ENCODE data around the gene POLR3GL. TPM values are rescaled to one million over a fixed set of nuclear protein-coding genes. Genes with fewer than 3 reads are reported as not detected.
A peak's percentile ranks its signal among the peaks of the same experiment; 100 is the strongest.

Gene POLR3GL
- total RNA-seq, 3 donors from 2014 or later: 18.0 to 32.8 (median 18.1) TPM

GRCh38 chr1:145982010-145982723 is 17.7 kb downstream of the POLR3GL start:
- TF ChIP-seq POLR2AphosphoS5 (IDR thresholded peaks at IDR 0.05) (peak in 1 of 3 donors; percentile 60), POLR2A (IDR thresholded peaks at IDR 0.05) (no peak), CTCF (IDR thresholded peaks at IDR 0.05) (no peak)
- peaks cover 22 to 34% of the 10 kb centered on the region in 2 donors for H3K4me1 ChIP-seq
- no peaks in the 10 kb centered on the region for H3K9me3 ChIP-seq
- no peaks in the 10 kb centered on the region for H3K36me3 ChIP-seq
- H3K27me3 ChIP-seq: no peaks in the 10 kb centered on the region
- H3K27ac ChIP-seq: peak overlapping the region; percentile 95 to 97
- peak overlapping the region in 1 of 3 donors; percentile 9 for H3K4me3 ChIP-seq
- intact Hi-C loops (cut with DNase I; ENCODE audit: low total_unique reads): no loop called here
- peak in 1 of 2 donors; percentile 31 for DNase-seq (ENCODE audit: low spot score in 2 of 2)

- Histone ChIP-seq H3K9me3 (no peaks in the 10 kb centered on the region), H3K27me3 (no peaks in the 10 kb centered on the region), H3K27ac (peak overlapping the region; percentile 95 to 97), H3K36me3 (no peaks in the 10 kb centered on the region), H3K4me1 (peaks cover 21 to 28% of the 10 kb centered on the region in 2 donors), H3K4me3 (peak overlapping the region in 2 of 3 donors; percentile 1 to 8)
- intact Hi-C loops (cut with DNase I; ENCODE audit: low total_unique reads): no loop called here
- DNase-seq (ENCODE audit: low spot score in 2 of 2): peak in 1 of 2 donors; percentile 55
- TF ChIP-seq POLR2A (IDR thresholded peaks at IDR 0.05) (no peak), POLR2AphosphoS5 (IDR thresholded peaks at IDR 0.05) (peak in 1 of 3 donors; percentile 67)
Observed at GRCh38 chr1:145983206-145983675, 18.8 kb downstream of the POLR3GL start.

GRCh38 chr1:145983960-145984830 is 19.7 kb downstream of the POLR3GL start:
- Histone ChIP-seq H3K4me1 (peaks cover 18 to 22% of the 10 kb centered on the region in 2 donors), H3K27me3 (no peaks in the 10 kb centered on the region), H3K4me3 (peak overlapping the region in 1 of 3 donors; percentile 62), H3K36me3 (no peaks in the 10 kb centered on the region), H3K9me3 (no peaks in the 10 kb centered on the region), H3K27ac (peak overlapping the region; percentile 95 to 97)
- DNase-seq (ENCODE audit: low spot score in 2 of 2): peak in 1 of 2 donors; percentile 30
- intact Hi-C loops (cut with DNase I; ENCODE audit: low total_unique reads): no loop called here
- TF ChIP-seq CTCF (IDR thresholded peaks at IDR 0.05) (no peak), POLR2AphosphoS5 (IDR thresholded peaks at IDR 0.05) (no peak), POLR2A (IDR thresholded peaks at IDR 0.05) (no peak)

DNA sequence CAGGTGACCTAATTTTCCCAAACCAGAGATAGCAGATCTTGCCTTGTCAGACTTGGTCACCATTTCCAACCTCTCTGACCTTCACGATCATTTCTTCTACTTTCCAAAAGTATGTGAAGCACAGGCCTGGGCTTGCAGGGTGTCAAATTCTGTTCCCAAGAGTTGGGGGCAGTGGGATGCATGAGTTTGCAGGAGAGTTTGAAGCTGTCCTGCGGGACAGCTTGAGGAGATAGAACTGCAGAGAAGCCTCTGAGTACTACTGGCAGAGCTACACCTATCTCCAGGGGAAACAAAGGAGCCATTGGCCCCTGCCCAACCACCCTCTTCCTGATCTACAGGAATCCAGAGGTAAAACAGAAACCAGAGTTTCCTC is 20.6 kb downstream of the POLR3GL start:
- TF ChIP-seq CTCF (IDR thresholded peaks at IDR 0.05) (no peak), POLR2AphosphoS5 (IDR thresholded peaks at IDR 0.05) (peak in 1 of 3 donors; percentile 30)
- Histone ChIP-seq H3K4me3 (peak overlapping the region in 2 of 3 donors; percentile 32 to 62), H3K27ac (peak overlapping the region; percentile 95 to 97), H3K4me1 (peaks cover 15 to 17% of the 10 kb centered on the region in 2 donors), H3K9me3 (no peaks in the 10 kb centered on the region), H3K27me3 (no peaks in the 10 kb centered on the region), H3K36me3 (no peaks in the 10 kb centered on the region)
- DNase-seq (ENCODE audit: low spot score in 2 of 2): peak in 1 of 2 donors; percentile 60
- intact Hi-C loops (cut with DNase I; ENCODE audit: low total_unique reads): no loop called here

- Histone ChIP-seq H3K27me3 (no peaks in the 10 kb centered on the region), H3K4me3 (peak overlapping the region in 2 of 3 donors; percentile 32 to 62), H3K36me3 (no peaks in the 10 kb centered on the region), H3K4me1 (peaks cover 12 to 15% of the 10 kb centered on the region in 2 donors), H3K27ac (peak overlapping the region; percentile 95 to 97), H3K9me3 (no peaks in the 10 kb centered on the region)
- intact Hi-C loops (cut with DNase I; ENCODE audit: low total_unique reads): no loop called here
- peak in 1 of 2 donors; percentile 51 for DNase-seq (ENCODE audit: low spot score in 2 of 2)
- TF ChIP-seq POLR2AphosphoS5 (IDR thresholded peaks at IDR 0.05) (peak in 2 of 3 donors; percentile 52 to 55), POLR2A (IDR thresholded peaks at IDR 0.05) (peak; percentile 21), CTCF (IDR thresholded peaks at IDR 0.05) (no peak)
Observed at GRCh38 chr1:145985502-145986439, 21.3 kb downstream of the POLR3GL start.

Measured in breast epithelium (tissue), 4 donors.